ENCODE data around the gene KLK4. TPM values are rescaled to one million over a fixed set of nuclear protein-coding genes. Genes with fewer than 3 reads are reported as not detected.

Gene KLK4
- total RNA-seq, 4 donors from 2014 or later: not detected

DNA sequence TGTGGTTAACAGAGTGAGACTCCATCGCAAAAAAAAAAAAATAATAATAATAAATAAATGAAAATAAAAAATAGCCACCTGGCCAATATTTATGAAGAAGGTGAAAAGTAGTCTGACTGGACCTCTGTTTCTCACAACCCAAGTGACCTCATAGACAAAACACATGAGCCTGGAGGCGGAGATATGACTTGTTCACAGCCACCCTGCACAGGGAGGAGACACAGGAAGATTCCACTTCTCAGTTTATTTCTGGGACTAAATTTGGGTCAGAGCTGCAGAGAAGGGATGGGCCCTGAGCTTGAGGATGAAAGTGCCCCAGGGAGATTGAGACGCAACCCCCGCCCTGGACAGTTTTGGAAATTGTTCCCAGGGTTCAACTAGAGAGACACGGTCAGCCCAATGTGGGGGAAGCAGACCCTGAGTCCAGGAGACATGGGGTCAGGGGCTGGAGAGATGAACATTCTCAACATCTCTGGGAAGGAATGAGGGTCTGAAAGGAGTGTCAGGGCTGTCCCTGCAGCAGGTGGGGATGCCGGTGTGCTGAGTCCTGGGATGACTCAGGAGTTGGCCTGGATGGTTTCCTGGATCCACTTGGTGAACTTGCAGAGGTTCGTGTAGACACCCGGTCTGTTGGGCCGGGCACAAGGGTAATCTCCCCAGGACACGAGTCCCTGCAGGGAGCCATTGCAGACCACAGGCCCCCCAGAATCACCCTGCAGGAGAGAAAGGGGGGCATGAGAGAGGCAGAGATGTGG, 32.1 kb upstream of the KLK4 start:
- TF ChIP-seq, protein P1, sequence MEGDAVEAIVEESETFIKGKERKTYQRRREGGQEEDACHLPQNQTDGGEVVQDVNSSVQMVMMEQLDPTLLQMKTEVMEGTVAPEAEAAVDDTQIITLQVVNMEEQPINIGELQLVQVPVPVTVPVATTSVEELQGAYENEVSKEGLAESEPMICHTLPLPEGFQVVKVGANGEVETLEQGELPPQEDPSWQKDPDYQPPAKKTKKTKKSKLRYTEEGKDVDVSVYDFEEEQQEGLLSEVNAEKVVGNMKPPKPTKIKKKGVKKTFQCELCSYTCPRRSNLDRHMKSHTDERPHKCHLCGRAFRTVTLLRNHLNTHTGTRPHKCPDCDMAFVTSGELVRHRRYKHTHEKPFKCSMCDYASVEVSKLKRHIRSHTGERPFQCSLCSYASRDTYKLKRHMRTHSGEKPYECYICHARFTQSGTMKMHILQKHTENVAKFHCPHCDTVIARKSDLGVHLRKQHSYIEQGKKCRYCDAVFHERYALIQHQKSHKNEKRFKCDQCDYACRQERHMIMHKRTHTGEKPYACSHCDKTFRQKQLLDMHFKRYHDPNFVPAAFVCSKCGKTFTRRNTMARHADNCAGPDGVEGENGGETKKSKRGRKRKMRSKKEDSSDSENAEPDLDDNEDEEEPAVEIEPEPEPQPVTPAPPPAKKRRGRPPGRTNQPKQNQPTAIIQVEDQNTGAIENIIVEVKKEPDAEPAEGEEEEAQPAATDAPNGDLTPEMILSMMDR (IDR thresholded peaks at IDR 0.05; ENCODE audit: low read depth): no peak

DNA sequence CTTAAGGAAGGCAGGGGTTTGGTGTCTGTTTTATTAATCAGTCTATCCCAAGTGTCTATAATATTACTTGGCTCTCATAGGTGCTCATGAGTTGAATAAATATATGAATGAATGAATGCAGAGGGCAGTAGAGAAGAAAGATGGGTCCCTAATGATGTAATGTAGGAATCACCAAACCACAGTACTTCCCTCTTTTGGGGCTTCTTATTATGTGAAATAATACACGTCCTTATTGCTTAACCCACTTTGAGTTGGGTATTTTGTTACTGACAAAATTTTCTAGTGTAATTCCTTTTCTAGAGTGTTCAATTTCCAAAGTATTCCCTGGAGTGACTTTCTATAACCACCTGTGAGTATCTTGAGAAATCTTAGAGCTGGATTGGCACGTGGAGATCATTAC, 28.4 kb upstream of the KLK4 start:
- TF ChIP-seq, protein P1 (IDR thresholded peaks at IDR 0.05; ENCODE audit: low read depth): no peak

DNA sequence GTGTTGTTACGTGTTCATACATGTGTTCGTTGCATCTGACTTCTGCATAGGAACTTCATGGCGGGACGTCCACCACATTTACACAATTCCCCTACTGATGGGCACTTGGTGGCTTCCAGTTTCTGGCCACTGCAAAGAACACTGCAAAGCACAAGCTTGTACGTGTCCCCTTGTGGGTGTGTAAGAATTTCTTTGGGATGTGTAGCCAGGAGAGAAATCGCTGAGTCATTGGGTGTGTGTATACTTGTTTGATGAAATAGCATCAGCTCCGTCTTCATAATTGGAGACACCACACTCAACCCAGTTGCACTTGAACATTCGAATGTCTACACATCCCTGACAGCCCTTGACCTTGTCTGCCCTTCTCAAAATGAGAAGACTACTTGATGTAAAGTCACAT, 22.4 kb upstream of the KLK4 start:
- TF ChIP-seq, protein P1 (IDR thresholded peaks at IDR 0.05; ENCODE audit: low read depth): no peak

DNA sequence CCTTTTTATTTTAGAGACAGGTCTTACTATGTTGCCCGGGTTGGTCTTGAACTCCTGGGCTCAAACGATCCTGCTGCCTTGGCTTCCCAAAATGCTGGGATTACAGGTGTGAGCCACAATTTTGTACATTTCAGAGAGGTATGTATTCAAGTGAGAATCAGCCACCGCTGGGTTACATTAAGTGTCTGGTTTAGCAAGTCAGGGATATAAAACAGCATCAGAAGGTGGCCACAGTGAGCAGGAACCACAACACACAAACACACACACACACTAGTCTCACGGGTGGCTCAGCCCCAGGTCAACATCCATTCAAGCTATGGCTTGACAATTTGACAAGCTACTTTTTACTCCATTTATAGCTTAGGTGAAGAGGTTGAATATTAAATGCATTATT, 21.5 kb upstream of the KLK4 start:
- TF ChIP-seq, protein P1 (IDR thresholded peaks at IDR 0.05; ENCODE audit: low read depth): no peak

DNA sequence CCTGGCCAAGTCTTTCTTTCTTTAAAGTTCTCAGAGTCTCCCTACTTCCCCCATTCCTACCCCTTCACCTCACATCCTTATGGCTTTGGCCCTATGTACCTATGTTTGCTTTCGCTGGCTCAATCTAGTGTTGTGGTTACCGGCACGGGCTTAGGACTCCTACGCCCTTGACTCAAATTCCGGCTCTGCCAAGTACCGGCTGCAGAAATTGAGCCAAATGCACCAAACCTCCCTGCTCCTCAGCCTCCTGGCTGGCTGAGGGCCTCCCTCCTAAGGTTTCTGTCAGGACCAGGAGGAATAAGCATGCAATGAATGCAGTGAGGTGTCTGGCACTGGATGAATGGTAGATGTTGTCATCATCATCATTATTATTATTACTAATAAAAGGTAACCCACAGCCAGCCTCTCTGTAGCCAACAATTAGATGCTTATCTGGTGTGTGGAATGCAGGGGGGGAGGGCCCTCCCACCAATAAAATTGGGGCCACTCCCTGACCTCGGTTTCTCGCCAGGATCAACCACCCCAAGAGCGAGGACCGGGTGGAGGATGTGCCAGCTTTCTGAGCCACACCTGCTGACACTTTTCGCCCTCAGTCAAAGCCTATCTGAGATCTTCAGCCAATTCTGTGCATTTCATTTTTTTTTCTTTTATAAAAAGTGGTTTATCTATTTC, 21.0 kb upstream of the KLK4 start:
- TF ChIP-seq, protein P1 (IDR thresholded peaks at IDR 0.05; ENCODE audit: low read depth): no peak

DNA sequence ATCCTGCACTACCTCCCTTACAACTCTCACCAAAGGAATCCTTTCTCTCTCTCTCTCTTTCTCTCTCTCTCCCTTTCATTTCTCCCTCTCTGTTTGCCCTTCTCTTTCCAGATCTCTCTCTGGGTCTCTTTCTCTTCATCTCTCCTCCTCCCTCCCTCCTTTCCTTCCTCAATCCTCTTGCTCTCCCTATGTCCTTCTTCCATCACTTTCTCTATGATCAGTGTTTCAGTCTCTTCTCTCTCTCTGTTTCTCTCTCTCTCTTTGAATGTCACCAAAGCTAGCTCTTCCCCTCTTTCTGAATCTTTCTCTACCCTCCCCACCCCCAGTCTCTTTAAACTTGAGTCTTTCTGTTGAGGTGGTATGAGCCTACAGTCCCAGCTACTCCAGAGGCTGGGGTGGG, 19.8 kb upstream of the KLK4 start:
- TF ChIP-seq, protein P1 (IDR thresholded peaks at IDR 0.05; ENCODE audit: low read depth): no peak

DNA sequence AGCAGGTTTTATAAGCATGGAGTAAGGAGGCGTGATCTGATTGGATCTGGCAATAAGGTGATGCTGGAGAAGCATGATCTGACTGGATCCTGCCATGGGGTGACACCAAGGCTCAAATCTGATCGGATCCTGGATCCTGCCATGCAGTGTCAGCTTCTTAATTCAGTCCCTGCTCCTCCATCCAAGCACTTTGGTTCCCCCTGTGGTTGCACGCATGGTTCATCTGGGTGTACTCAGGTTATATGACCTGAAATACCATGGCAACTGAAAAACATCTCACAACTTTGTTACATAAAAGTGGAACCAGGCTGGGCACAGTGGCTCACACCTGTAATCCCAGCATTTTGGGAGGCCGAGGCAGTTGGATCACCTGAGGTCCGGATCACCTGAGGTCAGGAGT, 17.6 kb upstream of the KLK4 start:
- TF ChIP-seq, protein P1 (IDR thresholded peaks at IDR 0.05; ENCODE audit: low read depth): no peak

Data from subcutaneous adipose tissue (tissue), 4 donors.